NT2/D1 (cell line): ENCODE data around the gene OAS3.

ENCODE experiments used
- DNase-seq: peaks from one replicate; pipeline ENCODE4 v3.0.0-alpha.2; 2011; ENCODE audit warnings: low read depth, low spot score
- H3K27me3 ChIP-seq: 2 replicates; pipeline ENCODE4 v1.6.0; 2011; ENCODE audit warnings: mild to moderate bottlenecking; ENCODE audit not compliant: insufficient read length, insufficient read depth
- H3K36me3 ChIP-seq: 2 replicates; pipeline ENCODE4 v1.6.1; 2011; ENCODE audit warnings: mild to moderate bottlenecking, low read length, mixed read lengths; ENCODE audit not compliant: insufficient read depth, insufficient read length
- H3K4me1 ChIP-seq: 2 replicates; pipeline ENCODE4 v1.5.1; 2011; ENCODE audit not compliant: insufficient read depth, insufficient read length
- H3K4me3 ChIP-seq: 2 replicates; pipeline ENCODE4 v1.5.1; 2011; ENCODE audit warnings: low read depth; ENCODE audit not compliant: insufficient read length
- H3K9ac ChIP-seq: 2 replicates; pipeline ENCODE4 v1.6.0; 2011; ENCODE audit warnings: low read depth; ENCODE audit not compliant: insufficient read length
- H3K9me3 ChIP-seq: 2 replicates; pipeline ENCODE4 v1.5.1; 2011; ENCODE audit warnings: mild to moderate bottlenecking, low read length; ENCODE audit not compliant: insufficient read depth
- SUZ12 ChIP-seq: IDR thresholded peaks from 2 replicates; pipeline ENCODE4 v1.6.1; 2011; ENCODE audit not compliant: insufficient read length, insufficient read depth; ENCODE audit errors: extremely low read depth
- YY1 ChIP-seq: IDR thresholded peaks from 2 replicates; pipeline ENCODE4 v1.6.1; 2011; ENCODE audit not compliant: insufficient read length, insufficient read depth
- ZNF274 ChIP-seq: IDR thresholded peaks from 2 replicates; pipeline ENCODE4 v1.6.1; 2011; ENCODE audit warnings: mild to moderate bottlenecking, low read depth, low read length

Gene OAS3

GRCh38 chr12:112989806-112990205 lies 51.5 kb downstream of the OAS3 start:
- no peaks in the 10 kb centered on the region for H3K36me3 ChIP-seq
- TF ChIP-seq SUZ12 (no peak), ZNF274 (no peak), YY1 (no peak)
- H3K9me3 ChIP-seq = peaks cover 13% of the 10 kb centered on the region
- H3K4me1 ChIP-seq = no peaks in the 10 kb centered on the region
- H3K27me3 ChIP-seq = no peaks in the 10 kb centered on the region
- H3K9ac ChIP-seq = no peak overlapping the region
- DNase-seq = no peak
- H3K4me3 ChIP-seq = no peak overlapping the region

DNA sequence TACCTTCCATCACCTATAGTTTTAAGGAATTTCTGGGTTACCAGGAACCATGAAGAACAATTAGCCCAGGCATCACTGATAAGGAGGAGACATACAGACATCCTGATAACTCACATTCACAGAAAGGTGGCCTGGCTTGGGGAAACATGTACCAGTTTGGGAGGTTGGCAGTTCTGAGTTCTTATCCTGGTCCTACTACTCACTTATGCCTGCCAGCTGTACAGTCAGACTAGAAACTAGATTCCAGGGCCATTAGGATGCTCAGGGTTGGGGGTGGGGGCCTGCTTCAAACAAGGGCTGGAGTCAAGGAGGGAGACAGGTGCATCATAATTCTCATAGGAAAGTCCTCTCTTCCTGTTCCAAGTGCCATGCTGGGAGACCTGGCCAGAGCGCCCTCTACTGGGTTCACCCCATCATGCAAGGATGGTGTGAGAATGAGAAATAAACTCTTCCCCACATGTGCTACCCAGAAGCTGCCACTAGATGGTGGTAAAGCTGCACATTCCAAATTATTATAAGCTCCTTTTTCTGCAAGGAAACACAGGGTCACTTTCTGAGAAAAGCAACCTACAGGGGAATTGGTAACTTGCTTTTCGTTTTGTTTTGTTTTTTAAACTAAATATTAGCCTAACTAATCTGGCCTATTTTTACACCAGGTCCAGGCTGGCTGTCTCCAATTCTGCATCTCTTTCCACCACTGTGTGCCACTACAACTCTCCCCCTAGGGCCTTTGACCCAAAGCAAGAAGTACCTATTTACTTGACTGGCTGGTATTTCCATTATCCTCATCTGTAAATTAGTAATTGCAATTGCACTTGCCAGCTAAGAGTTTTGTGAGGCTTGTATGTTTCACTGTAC lies 54.5 kb downstream of the OAS3 start:
- peak; percentile 70 for DNase-seq

DNA sequence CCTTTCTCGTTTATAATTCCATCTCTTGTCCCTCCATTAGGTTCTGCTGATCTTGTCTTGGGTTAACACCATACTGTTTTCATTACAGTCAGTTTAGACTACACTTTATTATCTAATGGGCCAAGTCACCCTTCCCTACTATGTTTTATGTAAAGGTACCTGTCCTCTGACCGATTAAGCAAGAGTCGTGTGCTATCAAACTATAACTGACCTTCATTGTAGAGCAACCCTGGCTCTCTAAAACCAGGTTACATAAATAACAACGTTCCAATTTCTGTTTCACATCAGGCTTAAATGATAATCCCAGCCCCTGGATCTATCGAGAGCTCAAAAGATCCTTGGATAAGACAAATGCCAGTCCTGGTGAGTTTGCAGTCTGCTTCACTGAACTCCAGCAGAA lies 56.7 kb downstream of the OAS3 start:
- H3K36me3 ChIP-seq = no peaks in the 10 kb centered on the region

More for the DNA sequence above, 54.5 kb downstream of the OAS3 start:
- TF ChIP-seq SUZ12 (no peak), ZNF274 (no peak), YY1 (no peak)
- Histone ChIP-seq H3K4me1 (no peaks in the 10 kb centered on the region), H3K36me3 (no peaks in the 10 kb centered on the region), H3K9ac (no peak overlapping the region), H3K4me3 (no peak overlapping the region), H3K9me3 (peaks cover 13% of the 10 kb centered on the region; the same call in 1 of the 2 replicates), H3K27me3 (no peaks in the 10 kb centered on the region)

GRCh38 chr12:112996501-112996900 lies 58.2 kb downstream of the OAS3 start:
- no peaks in the 10 kb centered on the region for H3K4me1 ChIP-seq
- H3K9ac ChIP-seq = no peak overlapping the region
- H3K27me3 ChIP-seq = no peaks in the 10 kb centered on the region
- no peaks in the 10 kb centered on the region for H3K36me3 ChIP-seq
- H3K9me3 ChIP-seq = peaks cover 22% of the 10 kb centered on the region; the same call in 1 of the 2 replicates
- TF ChIP-seq SUZ12 = no peak
- TF ChIP-seq YY1 = no peak
- no peak for TF ChIP-seq ZNF274
- no peak for DNase-seq
- H3K4me3 ChIP-seq = no peak overlapping the region

More for the DNA sequence above, 56.7 kb downstream of the OAS3 start:
- H3K4me1 ChIP-seq = no peaks in the 10 kb centered on the region
- no peak for TF ChIP-seq SUZ12
- no peak for TF ChIP-seq ZNF274
- no peak overlapping the region for H3K4me3 ChIP-seq
- DNase-seq = no peak
- peaks cover 22% of the 10 kb centered on the region; the same call in 1 of the 2 replicates for H3K9me3 ChIP-seq
- no peak overlapping the region for H3K9ac ChIP-seq
- H3K27me3 ChIP-seq = no peaks in the 10 kb centered on the region

DNA sequence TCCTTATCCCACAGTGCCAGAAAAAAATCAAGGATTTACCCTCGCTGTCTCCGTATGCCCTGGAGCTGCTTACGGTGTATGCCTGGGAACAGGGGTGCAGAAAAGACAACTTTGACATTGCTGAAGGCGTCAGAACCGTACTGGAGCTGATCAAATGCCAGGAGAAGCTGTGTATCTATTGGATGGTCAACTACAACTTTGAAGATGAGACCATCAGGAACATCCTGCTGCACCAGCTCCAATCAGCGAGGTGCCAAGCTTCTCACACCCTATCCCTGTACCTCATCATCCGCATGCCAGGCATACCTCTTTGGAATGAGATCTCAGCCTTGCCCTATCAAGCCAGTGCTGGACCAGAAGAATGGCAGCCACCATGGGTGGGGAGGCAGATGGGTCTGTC lies 59.2 kb downstream of the OAS3 start:
- Histone ChIP-seq H3K4me1 (no peaks in the 10 kb centered on the region), H3K4me3 (no peak overlapping the region), H3K9ac (no peak overlapping the region), H3K27me3 (no peaks in the 10 kb centered on the region), H3K36me3 (no peaks in the 10 kb centered on the region), H3K9me3 (peaks cover 21% of the 10 kb centered on the region; the same call in 1 of the 2 replicates)
- TF ChIP-seq YY1 = no peak
- TF ChIP-seq ZNF274 = no peak
- TF ChIP-seq SUZ12 = no peak
- no peak for DNase-seq

- H3K4me3 ChIP-seq = no peak overlapping the region
- H3K9me3 ChIP-seq = peaks cover 14% of the 10 kb centered on the region; the same call in 1 of the 2 replicates
- no peak for DNase-seq
- no peak for TF ChIP-seq YY1
- TF ChIP-seq SUZ12 = no peak
- no peak for TF ChIP-seq ZNF274
- H3K9ac ChIP-seq = no peak overlapping the region
- H3K4me1 ChIP-seq = no peaks in the 10 kb centered on the region
- H3K36me3 ChIP-seq = no peaks in the 10 kb centered on the region
- no peaks in the 10 kb centered on the region for H3K27me3 ChIP-seq
Measured at GRCh38 chr12:112998987-112999767, 60.9 kb downstream of the OAS3 start.

- Histone ChIP-seq H3K9ac (no peak overlapping the region), H3K9me3 (peaks cover 14% of the 10 kb centered on the region; the same call in 1 of the 2 replicates), H3K4me3 (no peak overlapping the region), H3K4me1 (no peaks in the 10 kb centered on the region), H3K36me3 (no peaks in the 10 kb centered on the region), H3K27me3 (no peaks in the 10 kb centered on the region)
- no peak for DNase-seq
- TF ChIP-seq SUZ12 (no peak), ZNF274 (no peak), YY1 (no peak)
Measured at GRCh38 chr12:113000433-113000832, 62.2 kb downstream of the OAS3 start.
